Activated CD8-positive, alpha-beta memory T cell treated with anti-CD3 and anti-CD28 coated beads for 1 hour (primary cell): ENCODE results near the gene PRODH.
"Not testable (repeated sequence)": the region's sequence is repeated elsewhere in the genome, so short reads cannot be mapped to it uniquely, and the experiment has no call there.

Experiments
- DNase-seq, 2 donors: peaks; one replicate each; pipeline ENCODE4 v3.0.0-alpha.2; 2020; ENCODE audit warnings: low read depth in 1 of 2; ENCODE audit errors: extremely low read depth in 1 of 2

The PRODH gene, protein sequence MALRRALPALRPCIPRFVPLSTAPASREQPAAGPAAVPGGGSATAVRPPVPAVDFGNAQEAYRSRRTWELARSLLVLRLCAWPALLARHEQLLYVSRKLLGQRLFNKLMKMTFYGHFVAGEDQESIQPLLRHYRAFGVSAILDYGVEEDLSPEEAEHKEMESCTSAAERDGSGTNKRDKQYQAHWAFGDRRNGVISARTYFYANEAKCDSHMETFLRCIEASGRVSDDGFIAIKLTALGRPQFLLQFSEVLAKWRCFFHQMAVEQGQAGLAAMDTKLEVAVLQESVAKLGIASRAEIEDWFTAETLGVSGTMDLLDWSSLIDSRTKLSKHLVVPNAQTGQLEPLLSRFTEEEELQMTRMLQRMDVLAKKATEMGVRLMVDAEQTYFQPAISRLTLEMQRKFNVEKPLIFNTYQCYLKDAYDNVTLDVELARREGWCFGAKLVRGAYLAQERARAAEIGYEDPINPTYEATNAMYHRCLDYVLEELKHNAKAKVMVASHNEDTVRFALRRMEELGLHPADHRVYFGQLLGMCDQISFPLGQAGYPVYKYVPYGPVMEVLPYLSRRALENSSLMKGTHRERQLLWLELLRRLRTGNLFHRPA

GRCh38 chr22:18935889-18936529 is at the start of gene PRODH:
TSS of gene PRODH (minus strand) at chr22:18936293. CDS start at chr22:18936287, 6 bp downstream.
- no peak for DNase-seq

DNA sequence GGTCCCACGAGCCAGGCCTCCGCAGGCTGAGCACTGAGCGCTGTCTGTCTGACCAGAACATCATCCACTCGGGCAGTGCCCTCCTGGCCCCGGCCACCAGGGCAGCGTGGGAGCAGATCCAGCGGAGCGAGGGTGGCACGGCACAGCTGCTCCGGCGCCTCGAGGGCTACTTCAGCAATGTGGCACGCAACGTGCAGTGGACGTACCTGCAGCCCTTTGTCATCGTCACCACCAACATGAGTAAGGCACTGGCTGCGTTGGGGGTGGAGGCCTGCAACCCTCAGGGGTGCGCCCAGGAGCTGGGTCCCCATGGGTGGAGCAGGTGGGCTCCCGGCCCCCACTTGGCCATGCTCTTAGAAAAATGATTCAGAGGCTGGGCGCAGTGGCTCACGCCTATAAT is 49.7 kb upstream of the PRODH start:
- no peak for DNase-seq

GRCh38 chr22:18984564-18984963 is 48.5 kb upstream of the PRODH start:
- DNase-seq = no peak

GRCh38 chr22:18983120-18983651 is 47.1 kb upstream of the PRODH start:
- no peak for DNase-seq

DNA sequence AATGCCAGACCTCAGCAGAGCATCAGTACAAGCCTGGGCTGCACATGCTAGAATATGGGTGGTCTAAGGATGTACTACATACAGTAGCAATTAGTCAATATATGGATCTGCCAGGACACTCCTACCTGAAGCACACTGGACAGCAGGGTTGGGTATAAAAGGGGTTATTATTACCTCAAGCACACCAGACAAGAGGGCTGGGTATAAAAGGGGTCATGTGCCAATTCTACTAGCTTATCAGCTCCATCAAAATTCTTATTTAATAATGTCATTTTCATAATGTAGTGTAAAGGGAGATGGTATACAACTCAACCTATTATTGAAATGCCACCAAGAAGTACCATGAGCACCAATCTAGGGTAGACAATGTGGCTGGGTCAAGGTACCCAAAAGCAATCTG is 44.7 kb upstream of the PRODH start:
- DNase-seq = no peak

GRCh38 chr22:18979957-18980356 is 43.9 kb upstream of the PRODH start:
- DNase-seq = no peak

DNA sequence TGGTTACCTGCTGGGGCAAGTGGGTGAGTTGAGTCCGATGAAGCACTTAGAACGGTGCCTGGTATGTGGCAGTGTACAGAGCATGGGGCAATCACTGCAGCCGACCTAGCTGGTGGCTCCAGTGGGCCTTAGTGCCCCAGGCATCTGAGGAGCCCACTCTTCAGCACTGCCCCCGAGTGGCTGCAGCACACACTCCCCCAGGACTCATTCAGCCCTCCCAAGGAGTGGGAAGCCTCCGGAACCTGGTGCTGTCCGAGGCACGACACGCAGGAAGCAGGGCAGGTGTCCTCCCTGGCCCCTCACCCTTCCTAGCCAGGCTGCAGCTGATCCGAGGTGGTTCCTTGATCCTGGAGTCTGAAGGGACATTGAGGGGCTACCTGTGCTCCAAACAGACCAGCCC is 42.4 kb upstream of the PRODH start:
- DNase-seq = no peak

GRCh38 chr22:18977824-18978425 is 41.8 kb upstream of the PRODH start:
- no peak for DNase-seq

GRCh38 chr22:18976197-18976751 is 40.2 kb upstream of the PRODH start:
- no peak for DNase-seq

- no peak for DNase-seq
These were observed 39.5 kb upstream of the PRODH start for GRCh38 chr22:18975434-18976196.

- DNase-seq = no peak
These were observed 38.5 kb upstream of the PRODH start for GRCh38 chr22:18974477-18975180.

DNA sequence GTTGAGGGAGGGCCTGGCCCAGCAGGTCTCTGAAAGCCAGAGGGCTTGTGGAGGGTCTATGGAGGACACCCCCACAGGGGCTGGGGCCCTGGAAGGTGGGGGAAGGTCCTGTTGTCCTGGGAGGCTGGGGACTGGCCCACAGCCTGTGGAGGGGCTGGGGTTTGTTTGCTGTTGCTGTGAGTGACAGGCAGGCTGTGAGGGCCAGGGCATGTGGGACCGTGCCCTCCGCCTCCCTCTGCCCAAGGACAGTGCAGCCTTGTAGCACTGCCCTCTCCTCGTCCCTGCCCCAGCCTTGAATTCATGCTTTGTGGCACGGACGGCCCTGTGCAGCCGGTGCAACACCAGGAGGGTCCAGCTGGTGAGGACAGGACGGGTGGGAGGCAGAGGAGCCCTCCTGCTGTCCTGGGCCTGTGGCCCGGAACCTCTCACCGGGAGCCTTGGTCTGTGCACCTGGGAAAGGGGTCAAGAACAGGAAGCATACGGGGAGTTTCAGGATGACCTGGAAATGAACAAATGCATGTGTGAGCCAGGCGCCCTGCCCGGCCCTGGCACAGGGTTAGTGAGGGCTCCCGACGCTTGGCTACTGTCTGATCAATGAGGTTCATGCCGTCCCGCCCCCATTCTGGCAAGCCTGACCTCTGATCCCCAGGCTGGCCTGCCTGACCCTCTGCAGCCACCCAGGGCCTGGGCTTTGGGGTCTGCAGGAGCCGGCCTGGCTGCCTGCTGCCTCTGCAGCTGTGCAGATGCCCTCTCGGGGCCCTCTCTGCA is 37.4 kb upstream of the PRODH start:
- DNase-seq = no peak

GRCh38 chr22:18972591-18972990 is 36.5 kb upstream of the PRODH start:
- DNase-seq = not testable (repeated sequence)

DNA sequence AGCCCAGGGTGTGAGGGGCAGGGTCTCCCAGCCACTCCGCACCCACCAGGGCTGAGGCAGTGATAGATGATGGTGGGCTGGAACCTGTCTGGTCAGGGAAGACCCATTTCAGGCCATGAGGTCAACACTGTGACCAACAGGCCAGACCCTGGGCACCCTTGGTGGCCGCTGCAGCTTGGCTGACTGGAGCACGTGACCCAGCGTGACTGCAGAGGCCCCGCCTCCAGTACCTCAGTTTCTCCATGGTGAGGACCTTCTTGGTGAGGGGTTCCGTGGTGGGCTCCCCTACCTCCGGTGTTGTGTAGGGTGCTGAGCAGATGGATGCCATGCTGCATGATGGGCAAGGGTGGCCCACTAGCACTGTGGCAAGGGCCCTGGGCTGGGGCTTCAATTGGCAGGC is 35.9 kb upstream of the PRODH start:
- not testable (repeated sequence) for DNase-seq

GRCh38 chr22:18971321-18971751 is 35.2 kb upstream of the PRODH start:
- no peak for DNase-seq

DNA sequence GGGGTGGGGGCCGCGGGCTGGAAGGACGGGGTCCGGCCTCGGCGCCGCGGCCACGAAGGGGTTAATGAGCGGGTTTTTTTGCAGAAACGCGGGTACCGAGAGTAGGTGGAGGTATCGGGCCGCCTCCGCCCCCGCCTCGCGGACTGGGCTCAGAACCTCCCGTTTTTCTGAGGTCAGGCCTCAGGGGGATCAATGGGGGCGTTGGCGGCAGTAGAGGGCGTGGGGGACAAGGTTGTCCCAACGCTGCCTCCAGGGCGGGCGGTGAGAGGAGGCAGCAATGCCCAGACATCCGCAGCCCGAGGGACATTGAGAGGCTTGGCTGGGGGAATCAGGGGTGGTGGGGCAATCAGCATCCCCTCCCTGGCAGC is 34.8 kb upstream of the PRODH start:
- no peak for DNase-seq

DNA sequence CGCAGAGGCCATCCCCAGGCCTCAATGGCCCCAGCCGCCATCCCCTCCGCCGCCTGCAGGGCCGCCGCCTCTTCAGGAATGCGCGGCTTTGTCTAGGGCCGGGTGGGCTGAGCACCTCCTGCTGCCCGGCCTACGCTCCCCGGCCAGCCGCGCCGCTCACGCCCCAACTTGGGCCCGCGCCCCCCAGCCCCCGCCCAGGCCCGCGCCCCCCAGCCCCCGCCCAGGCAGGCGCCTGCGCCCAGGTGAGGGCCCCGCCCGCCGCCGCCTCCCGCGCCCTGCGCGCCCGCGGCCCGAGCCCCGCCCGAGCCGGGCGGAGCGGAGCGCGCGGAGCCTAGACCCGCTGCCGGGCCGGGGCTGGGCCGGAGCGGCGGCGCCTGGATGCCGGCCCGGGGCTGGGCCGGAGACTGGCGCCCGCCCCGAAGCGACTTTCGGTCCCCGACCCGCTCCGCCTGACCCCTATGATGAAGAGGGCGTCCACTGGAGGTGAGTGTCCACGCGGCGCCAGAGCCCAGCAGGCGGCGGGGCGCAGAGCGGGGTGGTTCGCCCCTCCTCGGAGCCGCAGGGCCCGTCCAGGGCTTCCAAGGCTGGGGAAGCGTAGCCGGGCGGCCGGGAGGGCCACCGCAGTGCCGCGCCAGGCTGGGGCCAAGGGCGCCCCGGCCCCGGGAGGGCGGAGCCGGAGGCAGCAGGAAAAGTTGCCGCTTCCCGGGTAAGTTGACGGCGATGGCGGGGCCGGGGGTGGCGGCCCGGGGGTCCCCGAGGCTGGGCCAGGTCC is 34.3 kb upstream of the PRODH start:
- DNase-seq = no peak
